H1 (cell line): ENCODE results near the gene PCYT2.

Source experiments
- BACH1 ChIP-seq: IDR thresholded peaks from 2 replicates; pipeline ENCODE4 v1.6.1; 2012; ENCODE audit warnings: low read length, improper control_type of control experiment
- CTCF ChIP-seq, 3 experiments: IDR thresholded peaks; 1 replicate in 2 of 3; 2 replicates in 1 of 3; pipeline versions ENCODE4 v1.5.1 to v1.6.1; 2011; ENCODE audit warnings: low read length in 3 of 3, mild to moderate bottlenecking in 3 of 3, inconsistent platforms in 2 of 3, low read depth in 1 of 3, moderate library complexity in 1 of 3; ENCODE audit not compliant: insufficient read depth in 1 of 3; ENCODE audit errors: control extremely low read depth in 1 of 3
- EP300 ChIP-seq, 2 experiments: IDR thresholded peaks; 1 replicate in 1 of 2; 2 replicates in 1 of 2; pipeline ENCODE4 v1.6.1; 2011 to 2012; ENCODE audit warnings: low read depth in 2 of 2, low read length in 2 of 2, mild to moderate bottlenecking in 2 of 2, borderline replicate concordance in 1 of 2, inconsistent platforms in 1 of 2, moderate library complexity in 1 of 2
- POLR2A ChIP-seq, 2 experiments: IDR thresholded peaks; 1 replicate in 1 of 2; 2 replicates in 1 of 2; pipeline ENCODE4 v1.6.1; 2011; ENCODE audit warnings: low read depth in 2 of 2, low read length in 2 of 2, mild to moderate bottlenecking in 2 of 2; ENCODE audit errors: control extremely low read depth in 1 of 2
- RNF2 ChIP-seq: fragments of 200-900, 300-1000 bp; sonication (generic); IDR thresholded peaks from 2 replicates; pipeline ENCODE4 v1.7.1; 2016; ENCODE audit warnings: borderline replicate concordance, low read depth, mild to moderate bottlenecking, antibody characterized with exemption, low read length; ENCODE audit not compliant: poor library complexity, severe bottlenecking; ENCODE audit errors: missing control alignments

- TF ChIP-seq CTCF (IDR thresholded peaks at IDR 0.05; ENCODE audit: control extremely low read depth in 1 of 3, insufficient read depth in 1 of 3, low read depth in 1 of 3, low read length in 3 of 3): no peak
- TF ChIP-seq POLR2A (IDR thresholded peaks at IDR 0.05; ENCODE audit: control extremely low read depth in 1 of 2, low read depth in 2 of 2, low read length in 2 of 2): no peak
- TF ChIP-seq EP300 (IDR thresholded peaks at IDR 0.05; ENCODE audit: borderline replicate concordance in 1 of 2, low read depth in 2 of 2, low read length in 2 of 2): no peak
- no peak for TF ChIP-seq BACH1
- TF ChIP-seq RNF2: no peak
These were observed 6.4 kb downstream of the PCYT2 start for GRCh38 chr17:81904600-81905423.
